Suprapubic skin (tissue), 4 donors: ENCODE results near the gene SF3A1.

ENCODE experiments used
- CTCF ChIP-seq, 2 donors: fragments of 200-600 bp in 1 of 2; fragments of 450-650 bp in 1 of 2; sonication (generic) in 1 of 2; IDR thresholded peaks; one replicate each; pipeline ENCODE4 v1.5.1; 2016 to 2019; ENCODE audit warnings: antibody characterized with exemption in 2 of 2, mild to moderate bottlenecking in 1 of 2, moderate library complexity in 1 of 2
- EP300 ChIP-seq: sonication (generic); formaldehyde crosslinking; IDR thresholded peaks from one replicate; pipeline ENCODE4 v1.6.1; 2017; ENCODE audit warnings: antibody characterized with exemption
- POLR2A ChIP-seq, 2 donors: fragments of 450-650 bp; IDR thresholded peaks; one replicate each; pipeline ENCODE4 v1.6.1; 2017; ENCODE audit warnings: antibody characterized with exemption in 2 of 2, mild to moderate bottlenecking in 2 of 2, moderate library complexity in 2 of 2
- POLR2AphosphoS5 ChIP-seq, 3 donors: sonication (generic); formaldehyde crosslinking; IDR thresholded peaks; one replicate each; pipeline ENCODE4 v1.6.1; 2017; ENCODE audit warnings: antibody characterized with exemption in 3 of 3

GRCh38 chr22:30314915-30315314 is 41.8 kb downstream of the SF3A1 start:
- no peak for TF ChIP-seq CTCF (IDR thresholded peaks at IDR 0.05)
- TF ChIP-seq POLR2A (IDR thresholded peaks at IDR 0.05), result no peak
- no peak for TF ChIP-seq POLR2AphosphoS5 (IDR thresholded peaks at IDR 0.05)
- TF ChIP-seq EP300, result no peak
